Esophagus squamous epithelium (tissue), 4 donors: ENCODE results near the gene TMED1.

Experiments used
- CTCF ChIP-seq, 6 experiments: fragments of 450-650 bp in 4 of 6; fragments of 200-600 bp in 2 of 6; sonication (generic) in 2 of 6; IDR thresholded peaks; one replicate each; pipeline ENCODE4 v1.5.1; 2016 to 2019; ENCODE audit warnings: antibody characterized with exemption in 6 of 6, mild to moderate bottlenecking in 4 of 6, moderate library complexity in 4 of 6
- POLR2A ChIP-seq, 4 donors: fragments of 450-650 bp; IDR thresholded peaks; one replicate each; pipeline ENCODE4 v1.6.1; 2017; ENCODE audit warnings: antibody characterized with exemption in 4 of 4, mild to moderate bottlenecking in 4 of 4, moderate library complexity in 3 of 4

- TF ChIP-seq POLR2A (IDR thresholded peaks at IDR 0.05) = no peak
- no peak for TF ChIP-seq CTCF (IDR thresholded peaks at IDR 0.05)
Measured at GRCh38 chr19:10854350-10855089, 18.5 kb upstream of the TMED1 start.
